HG03175 (cell line): Measurements from ENCODE around the gene NUDCD2.

Source experiments
- ATAC-seq: cut with Tn5 transposase; IDR thresholded peaks from one replicate; pipeline ENCODE4 v1.9.1; 2021; ENCODE audit warnings: mild to moderate bottlenecking, moderate library complexity; ENCODE audit not compliant: unreplicated experiment

Gene NUDCD2, protein sequence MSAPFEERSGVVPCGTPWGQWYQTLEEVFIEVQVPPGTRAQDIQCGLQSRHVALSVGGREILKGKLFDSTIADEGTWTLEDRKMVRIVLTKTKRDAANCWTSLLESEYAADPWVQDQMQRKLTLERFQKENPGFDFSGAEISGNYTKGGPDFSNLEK

DNA sequence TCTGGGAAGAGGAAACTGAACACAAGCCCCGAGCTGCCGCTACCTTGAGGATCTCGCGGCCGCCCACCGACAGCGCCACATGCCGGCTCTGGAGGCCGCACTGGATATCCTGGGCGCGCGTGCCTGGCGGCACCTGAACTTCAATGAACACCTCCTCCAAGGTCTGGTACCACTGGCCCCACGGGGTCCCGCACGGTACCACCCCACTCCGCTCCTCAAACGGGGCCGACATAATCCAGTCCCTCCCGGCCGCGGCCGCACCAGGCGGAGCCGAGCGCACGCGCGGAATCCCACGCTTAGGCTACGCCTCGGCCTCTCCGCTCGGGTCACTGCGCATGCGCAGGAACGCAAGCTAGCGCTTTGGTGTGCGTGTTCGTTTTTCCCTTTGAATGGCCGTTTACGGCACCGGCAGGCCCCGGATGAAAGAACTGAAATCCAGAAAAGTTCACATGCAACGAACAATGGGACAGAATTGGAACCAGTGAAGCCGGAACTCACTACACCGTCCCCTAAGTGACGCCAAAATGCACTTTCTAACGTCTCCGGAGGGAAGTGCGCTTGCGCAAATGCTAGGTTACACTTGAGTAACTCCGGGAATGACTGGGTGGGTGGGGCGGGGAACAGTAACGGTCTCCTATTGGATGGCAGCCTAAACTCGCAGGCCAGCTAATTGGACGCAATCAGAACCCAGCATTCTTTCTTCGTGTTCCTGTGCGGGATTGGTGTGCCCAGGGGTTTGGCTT, at the start of gene NUDCD2:
TSS of gene NUDCD2 (minus strand) at position 284 of the 743 bp plus-strand sequence. CDS start at position 232, 52 bp downstream.
- peak; percentile 77 for ATAC-seq

- ATAC-seq = no peak
Measured at GRCh38 chr5:163509291-163509951, 49.5 kb upstream of the NUDCD2 start.

DNA sequence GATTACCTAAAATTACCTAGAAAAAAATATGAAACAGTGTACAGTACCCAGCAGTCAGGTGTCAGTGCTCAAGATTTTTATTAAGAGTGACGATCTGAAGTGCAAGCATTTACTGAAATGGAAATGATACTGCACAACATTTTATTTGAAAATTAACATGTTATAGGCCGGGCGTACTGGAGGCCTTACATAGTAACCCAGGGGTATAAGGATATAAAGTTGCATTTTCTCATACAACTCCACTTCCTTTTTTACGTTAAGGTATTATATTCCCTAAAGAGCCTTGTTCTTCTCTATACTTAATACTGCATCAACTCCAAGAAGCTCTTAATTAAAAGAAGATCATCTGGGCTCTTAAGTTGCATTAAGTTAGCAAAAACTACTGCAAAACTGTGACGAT, 48.9 kb upstream of the NUDCD2 start:
- ATAC-seq = no peak

GRCh38 chr5:163506726-163507125, 46.8 kb upstream of the NUDCD2 start:
- no peak for ATAC-seq

- peak; percentile 15 for ATAC-seq
Measured at GRCh38 chr5:163506095-163506457, 46.2 kb upstream of the NUDCD2 start.

- ATAC-seq = peak; percentile 91
Measured at GRCh38 chr5:163505368-163506094, 45.6 kb upstream of the NUDCD2 start, which contains the start of gene MAT2B. MAT2B (plus strand) TSS chr5:163505619; CDS start chr5:163505687, 68 bp downstream.

GRCh38 chr5:163505049-163505367, 45.1 kb upstream of the NUDCD2 start:
- ATAC-seq = no peak

DNA sequence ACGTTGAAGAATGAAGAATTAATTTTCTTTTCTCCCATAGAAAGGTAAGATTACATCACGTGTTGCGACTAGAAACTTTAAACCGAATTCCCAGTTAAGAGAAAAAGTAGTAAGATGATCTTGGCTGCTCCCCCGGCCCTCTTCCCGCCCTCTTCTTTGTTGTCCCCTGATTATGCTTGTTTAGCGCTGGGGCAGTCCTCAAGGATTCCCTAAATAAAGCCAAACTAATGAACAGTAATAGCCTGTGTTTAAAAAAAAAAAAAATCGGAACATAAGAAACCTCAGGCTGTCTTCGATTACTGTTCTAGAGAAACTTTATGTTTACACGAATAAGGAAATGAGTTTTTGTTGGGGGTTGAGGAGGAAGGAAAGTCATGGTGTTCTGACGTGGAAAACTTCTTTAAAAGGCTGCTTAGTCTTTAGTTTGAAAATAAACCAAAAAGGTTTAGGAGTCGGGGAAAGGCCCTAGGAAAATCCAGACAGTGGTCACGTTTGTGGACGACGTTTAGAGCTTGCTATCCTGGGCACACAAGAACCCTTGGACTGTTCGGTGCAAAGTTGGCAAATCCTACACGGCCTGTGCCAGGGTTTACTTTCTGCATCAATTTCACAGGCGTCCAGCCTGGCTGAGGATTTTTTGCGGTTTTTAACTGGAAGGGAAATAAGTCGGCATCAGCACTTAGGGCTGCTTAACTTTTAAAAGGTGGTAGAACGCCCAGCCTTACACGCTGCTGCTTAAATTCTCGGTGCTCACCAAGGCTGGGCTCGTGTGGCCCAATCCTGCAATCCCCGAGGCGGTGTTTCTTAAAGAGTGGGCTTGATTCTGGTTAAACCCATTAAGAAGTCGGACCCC, 44.4 kb upstream of the NUDCD2 start:
- no peak for ATAC-seq

- no peak for ATAC-seq
Measured at GRCh38 chr5:163503106-163504078, 43.5 kb upstream of the NUDCD2 start.

DNA sequence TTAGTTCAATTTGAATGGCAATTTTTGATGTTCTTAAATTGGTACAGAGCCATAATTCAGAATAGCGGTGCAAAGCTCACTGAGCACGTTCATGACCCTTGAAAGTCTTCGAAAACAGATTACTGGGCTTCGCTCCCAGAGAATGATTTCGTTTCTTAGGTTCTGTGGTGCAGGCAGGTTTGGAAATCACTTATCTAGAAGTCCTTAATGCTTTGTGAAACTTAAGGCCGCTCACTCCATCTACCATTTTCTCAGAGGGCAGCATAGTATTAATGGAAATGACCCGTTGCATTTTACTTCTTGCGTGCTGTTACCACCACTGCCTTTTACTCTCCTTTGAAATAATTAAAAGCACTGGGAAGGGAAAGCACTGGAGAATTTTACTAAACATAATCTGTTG, 42.6 kb upstream of the NUDCD2 start:
- ATAC-seq = no peak

DNA sequence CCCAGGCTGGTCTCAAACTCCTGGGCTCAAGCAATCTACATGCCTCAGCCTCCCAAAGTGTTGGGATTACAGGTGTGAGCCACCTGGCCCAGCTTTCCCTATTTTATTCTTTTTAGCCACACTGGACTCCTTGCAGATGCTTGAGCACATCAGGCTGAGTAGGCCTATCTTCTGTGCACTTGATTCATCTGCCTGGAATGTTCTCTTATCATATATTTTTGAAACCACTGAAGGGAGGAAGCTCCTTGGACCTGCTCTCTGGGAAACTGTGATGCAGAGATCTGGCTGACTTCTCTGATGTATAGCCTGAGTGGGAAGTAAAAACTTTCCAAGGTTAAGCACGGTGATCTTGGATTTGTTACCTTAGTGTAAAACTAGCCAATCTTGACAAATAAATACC, 39.0 kb upstream of the NUDCD2 start:
- no peak for ATAC-seq

DNA sequence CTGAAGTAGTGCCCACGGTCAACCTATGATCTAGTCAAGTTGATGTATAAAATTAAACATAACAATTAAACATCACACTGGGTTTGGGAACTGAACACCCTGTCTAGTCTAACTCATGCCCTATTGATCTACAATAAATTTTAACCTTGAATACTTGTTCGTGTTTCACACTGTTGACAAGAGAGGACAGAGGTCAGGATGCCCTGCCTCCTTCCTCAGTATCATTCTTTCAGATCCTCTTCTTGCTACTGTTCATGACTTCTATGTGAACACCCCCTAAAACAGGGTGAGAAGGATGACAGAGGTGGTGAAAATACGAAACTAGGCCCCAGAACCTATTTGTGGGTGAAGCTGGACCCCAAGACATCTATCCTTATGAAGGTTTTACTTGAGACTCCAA, 37.4 kb upstream of the NUDCD2 start:
- peak; percentile 63 for ATAC-seq

- no peak for ATAC-seq
Measured at GRCh38 chr5:163496286-163496685, 36.4 kb upstream of the NUDCD2 start.

DNA sequence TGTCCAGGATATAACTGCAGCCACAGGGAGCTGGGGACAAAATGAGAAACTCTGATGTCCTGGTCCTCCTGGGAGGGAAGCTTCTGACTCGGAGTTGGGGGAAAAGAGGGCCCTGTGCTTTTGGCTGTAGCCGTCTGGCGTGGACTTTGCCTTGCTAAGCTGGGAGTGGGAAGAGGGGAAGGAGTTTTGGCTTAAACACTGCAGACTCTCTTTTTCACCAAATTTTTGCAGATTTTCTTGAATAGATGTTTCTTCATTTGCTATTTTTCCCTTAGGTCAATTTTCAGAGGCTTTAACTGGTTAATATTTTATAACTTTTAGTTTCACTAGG, 29.8 kb upstream of the NUDCD2 start:
- no peak for ATAC-seq

DNA sequence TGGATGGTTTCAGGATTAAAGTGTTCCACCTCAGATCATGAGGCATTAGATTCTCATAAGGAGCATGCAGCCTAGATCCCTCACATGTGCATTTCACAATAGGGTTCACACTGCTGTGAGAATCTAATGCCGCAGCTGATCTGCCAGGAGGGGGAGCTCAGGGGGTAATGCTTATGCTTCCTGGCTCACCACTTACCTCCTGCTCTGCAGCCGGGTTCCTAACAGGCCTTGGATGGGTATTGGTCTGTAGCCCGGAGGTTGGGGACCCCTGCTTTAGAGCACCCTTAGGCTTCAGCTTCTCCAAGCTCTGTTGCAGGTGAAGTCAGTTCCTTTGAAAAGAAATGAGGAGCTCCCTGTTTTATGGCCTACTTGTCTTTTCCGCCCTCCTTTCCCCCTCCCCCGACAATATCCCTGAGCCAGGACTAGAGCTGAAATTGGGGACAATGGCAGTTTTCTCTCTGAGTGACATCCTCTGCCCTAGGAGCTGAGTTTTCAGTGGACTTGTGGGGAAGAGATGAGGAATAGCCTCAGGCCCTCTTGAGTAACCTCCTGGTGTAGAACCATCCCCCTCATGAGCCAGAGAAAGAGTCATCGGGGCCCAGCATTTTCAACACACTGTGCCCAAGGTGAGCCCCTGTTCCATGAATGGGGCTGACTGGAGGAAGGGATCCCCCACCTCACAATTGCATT, 29.3 kb upstream of the NUDCD2 start:
- no peak for ATAC-seq

GRCh38 chr5:163478982-163479271, 19.0 kb upstream of the NUDCD2 start:
- no peak for ATAC-seq

DNA sequence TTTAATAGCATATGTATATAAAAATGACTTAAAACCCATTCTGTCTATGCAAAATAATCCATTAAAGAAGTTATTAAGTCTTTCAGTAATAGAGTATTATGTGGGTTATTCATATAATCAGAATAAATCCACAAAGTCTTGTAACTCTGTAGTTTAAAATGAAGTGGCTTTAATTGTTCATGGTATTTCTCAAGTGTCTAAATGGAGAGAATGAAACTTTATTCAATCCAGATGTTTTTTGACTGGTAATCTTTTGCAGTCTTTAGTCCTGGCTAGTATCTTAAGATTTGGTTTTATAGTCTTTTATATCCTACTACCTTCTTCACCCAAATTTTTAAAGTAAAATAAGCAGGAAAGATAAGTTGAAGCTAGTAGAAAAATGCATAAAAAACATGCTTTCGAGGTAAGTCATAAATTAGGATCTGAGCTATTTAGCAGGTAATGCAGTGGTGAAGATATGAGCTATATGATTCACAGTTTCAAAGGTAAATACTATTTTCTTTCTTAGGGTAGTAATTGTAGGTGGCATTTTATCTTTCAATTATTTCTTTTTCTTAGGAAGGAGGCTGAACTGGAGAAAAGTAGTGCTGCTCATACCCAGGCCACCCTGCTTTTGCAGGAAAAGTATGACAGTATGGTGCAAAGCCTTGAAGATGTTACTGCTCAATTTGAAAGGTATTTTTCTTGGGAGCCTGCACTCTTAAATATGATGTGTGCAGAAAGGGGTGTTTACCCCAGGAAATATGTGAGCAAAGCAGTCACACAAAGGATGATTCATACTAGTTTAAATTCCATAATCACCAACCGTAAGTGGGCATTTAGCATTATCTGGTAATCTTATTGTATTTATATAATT, 18.5 kb upstream of the NUDCD2 start:
- no peak for ATAC-seq

DNA sequence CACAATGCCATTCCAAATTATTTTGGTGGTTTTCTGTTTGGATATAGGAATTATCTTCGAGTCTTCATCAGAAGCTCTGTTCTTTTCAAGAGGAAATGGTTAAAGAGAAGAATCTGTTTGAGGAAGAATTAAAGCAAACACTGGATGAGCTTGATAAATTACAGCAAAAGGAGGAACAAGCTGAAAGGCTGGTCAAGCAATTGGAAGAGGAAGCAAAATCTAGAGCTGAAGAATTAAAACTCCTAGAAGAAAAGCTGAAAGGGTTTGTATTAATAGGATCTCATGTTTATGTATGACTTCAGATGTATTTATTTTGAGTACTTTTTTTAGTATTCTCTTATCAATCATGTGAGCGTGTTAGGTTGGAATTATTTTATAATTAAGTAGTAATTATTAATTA, 15.5 kb upstream of the NUDCD2 start:
- no peak for ATAC-seq
